OCI-M2 (cell line): ENCODE data around the gene ADAD2.

Experiments
- DNase-seq: peaks from one replicate; lab custom pipeline; 2025; ENCODE audit not compliant: unreplicated experiment; lab: John Stamatoyannopoulos, UW

The ADAD2 gene

DNA sequence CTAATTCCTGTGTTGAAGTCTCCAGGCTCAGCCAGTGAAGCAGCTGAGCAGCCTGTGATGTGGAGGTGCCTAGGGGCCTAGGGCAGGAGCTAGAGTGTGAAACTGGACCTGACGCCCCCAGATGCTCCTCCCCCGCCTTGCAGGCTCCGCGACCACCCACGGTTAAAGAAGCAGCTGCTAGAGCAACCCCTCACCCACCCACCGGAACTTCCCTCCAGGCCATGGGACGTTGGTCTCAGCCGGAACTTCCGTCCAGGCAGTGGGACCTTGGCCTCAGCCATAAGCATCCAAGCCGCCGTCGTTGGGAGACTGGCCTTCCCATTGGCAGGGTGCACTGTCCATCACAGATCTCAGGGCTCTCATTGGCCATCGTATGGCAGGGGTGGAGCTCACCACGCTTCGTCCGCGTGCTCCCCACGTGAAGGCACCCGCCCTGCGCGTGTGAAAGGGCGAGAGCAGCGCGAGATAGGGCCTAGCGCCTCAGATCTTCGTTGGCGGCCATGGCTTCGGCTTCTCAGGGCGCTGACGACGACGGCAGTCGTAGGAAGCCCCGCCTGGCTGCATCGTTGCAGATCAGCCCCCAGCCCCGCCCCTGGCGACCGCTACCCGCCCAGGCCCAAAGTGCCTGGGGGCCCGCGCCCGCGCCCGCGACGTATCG is at the start of gene ADAD2:
Gene ADAD2 (plus strand): TSS at position 427 of the 658 bp plus-strand sequence. CDS start 74 bp downstream, at position 501.
- no peak for DNase-seq

DNA sequence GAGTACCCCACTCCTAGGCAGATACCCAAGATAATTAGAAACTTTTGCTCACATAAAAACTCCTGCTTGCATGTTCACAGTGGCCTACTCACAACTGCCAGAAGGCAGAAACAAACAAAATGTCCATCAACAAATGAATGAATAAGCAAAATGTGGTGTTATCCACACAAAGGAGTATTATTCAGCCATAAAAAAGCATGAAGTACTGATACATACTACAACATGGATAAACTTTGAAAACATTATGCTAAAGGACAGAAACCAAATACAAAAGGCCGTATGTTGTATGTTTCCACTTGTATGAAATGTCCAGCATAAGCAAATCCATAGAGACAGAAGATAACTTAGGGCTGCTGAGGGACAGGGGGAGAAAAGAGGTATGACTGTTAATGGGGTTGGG is 47.9 kb upstream of the ADAD2 start:
- DNase-seq = no peak

DNA sequence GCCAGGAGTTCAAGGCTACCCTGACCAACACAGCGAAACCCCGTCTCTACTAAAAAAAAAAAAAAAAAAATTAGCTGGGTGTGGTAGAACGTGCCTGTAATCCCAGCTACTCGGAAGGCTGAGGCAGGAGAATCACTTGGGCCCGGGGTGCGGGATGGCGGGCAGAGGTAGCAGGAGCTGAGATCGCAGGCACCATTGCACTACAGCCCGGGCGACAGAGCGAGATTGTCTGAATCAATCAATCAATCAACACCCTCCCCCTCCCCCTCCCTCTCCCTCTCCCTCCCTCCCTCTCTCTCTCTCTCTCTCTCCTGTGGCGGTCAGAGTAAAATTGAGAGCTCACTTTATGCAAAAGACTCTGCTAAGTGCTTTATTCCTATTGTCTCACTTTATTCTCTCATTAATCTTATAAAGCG is 47.2 kb upstream of the ADAD2 start:
- no peak for DNase-seq

DNA sequence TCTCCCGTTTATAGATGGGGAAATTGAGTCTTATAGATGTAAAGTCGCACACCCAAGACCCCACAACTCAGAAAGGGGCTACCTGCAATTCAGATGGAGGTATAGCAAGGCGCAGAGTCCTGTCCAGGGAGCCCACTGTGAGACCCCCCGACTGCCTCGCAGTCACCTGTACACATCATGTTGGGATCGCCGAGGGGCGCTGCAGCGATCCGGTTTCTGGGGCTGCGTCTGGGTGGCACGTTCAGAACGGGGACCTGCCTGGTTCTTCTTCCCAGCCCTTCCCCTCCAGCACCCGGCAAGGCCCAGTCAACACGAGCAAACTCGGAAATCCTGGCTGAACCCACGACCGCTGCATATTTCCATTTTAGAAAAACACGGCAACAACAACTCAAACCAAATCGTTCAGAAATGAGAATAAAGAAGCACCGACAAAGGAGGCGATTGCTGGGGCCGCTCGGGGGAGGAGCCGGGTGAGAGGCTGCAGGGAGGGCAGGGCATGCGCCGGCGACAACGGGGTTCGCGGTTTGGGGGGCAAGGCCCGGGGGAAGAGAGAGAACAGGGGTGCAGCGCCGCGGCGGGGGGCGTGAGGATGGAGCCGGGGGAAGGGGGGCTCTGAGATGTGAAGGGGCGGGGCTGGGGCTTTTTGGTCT is 46.6 kb upstream of the ADAD2 start:
- DNase-seq = no peak

DNA sequence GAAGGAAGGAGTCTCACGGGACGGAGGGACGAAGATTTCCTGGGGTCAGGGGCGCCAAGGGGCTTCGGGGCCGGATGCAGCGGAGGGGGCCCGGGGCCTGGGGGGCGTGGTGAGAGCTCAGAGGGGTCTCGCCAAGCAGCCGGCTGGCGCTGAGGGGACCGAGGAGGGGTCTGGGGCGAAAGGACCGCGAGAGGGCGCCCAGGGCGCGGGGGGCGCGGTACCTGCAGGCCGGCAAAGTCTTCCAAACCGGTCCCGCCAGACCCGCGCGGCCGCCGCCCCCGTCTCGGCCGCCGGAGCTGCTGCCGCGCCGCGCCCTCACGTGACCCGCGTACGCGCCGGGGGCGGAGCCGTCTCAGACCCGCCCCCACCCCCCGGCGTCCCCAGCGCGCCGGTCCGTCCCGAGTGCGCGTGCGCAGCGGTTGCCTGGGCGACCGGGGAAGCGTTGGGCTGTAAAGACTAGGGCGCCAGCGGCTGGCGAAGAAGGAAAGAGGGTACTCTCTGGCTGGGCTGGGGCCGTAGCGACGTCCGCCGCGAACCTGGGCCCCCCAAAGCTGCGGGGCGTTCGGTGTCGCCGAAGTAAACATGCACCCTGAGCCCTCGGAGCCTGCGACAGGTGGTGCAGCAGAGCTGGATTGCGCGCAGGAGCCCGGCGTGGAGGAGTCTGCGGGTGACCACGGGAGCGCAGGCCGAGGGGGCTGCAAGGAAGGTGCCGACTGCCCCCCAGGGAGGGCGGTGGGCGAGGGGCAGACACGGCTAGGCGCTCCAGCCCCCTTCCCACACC is 45.9 kb upstream of the ADAD2 start, which contains the start of the genes DNAAF1 and HSDL1:
Gene DNAAF1 (plus strand): TSS at position 450 of the 781 bp plus-strand sequence. CDS start 133 bp downstream, at position 583.
Gene HSDL1 (minus strand): TSS at position 319 of the 781 bp plus-strand sequence. CDS start 13,856 bp downstream, outside the sequence.
- no peak for DNase-seq

DNA sequence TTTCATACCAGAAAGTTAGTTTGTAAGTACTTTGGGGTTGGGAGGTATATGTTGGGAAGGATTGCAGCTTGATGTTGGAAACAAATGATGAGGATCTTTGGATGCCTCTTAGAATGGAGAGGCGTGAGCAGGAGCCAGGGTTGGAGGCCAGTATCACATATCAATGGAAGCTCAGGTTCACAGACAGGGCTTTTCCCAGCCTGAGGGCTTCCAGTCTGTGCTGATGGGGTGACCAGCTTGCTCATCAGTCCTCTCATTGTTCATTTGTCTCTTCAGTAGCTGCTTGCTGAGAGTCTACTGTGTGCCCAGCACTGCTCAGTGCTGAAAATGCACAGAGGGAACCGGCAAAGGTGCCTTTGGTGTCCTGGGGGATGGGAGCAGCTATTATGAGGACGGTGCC is 40.0 kb upstream of the ADAD2 start:
- DNase-seq = no peak

DNA sequence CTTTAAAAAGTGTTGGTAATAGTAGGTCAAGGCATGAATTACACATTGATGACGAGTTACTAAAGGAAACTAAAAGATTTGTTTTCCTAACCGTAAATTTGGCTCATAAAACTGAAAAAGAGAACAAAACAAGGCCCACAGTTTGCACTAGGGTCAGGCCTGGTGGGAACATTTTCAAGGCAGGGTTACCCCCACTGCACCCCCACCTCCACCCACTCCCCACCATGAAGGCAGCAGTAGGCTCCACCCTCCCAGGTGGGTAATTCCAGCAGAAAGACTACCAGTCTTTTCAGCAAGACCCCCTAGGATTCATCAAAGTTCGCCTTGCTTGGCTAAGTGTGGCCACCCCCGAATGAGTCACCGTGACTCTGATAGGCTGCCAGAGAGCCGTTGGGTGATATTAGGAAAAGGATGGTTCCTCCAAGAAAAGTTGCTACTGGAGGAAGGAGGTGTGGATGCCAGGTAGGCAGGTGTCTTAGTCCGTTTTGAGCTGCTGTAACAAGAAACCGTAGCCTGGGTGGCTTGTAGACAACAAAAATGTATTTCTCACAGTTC is 37.2 kb upstream of the ADAD2 start:
- no peak for DNase-seq

DNA sequence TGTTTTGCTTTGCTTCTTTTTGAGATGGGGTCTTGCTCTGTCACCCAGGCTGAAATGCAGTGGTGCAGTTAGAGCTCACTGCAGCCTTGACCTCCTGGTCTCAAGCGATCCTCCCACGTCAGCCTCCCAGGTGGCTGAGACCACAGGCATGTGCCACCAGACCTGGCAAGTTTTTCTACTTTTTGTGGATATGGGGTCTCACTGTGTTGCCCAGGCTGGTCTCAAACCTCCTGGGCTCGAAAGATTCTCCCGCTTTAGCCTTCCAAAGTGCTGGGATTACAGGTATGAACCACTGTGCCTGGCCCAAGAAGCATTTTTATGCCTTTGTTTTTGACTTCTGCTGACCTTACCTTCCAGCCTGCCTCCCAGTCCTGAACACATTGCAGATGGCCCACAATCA is 35.7 kb upstream of the ADAD2 start:
- no peak for DNase-seq

DNA sequence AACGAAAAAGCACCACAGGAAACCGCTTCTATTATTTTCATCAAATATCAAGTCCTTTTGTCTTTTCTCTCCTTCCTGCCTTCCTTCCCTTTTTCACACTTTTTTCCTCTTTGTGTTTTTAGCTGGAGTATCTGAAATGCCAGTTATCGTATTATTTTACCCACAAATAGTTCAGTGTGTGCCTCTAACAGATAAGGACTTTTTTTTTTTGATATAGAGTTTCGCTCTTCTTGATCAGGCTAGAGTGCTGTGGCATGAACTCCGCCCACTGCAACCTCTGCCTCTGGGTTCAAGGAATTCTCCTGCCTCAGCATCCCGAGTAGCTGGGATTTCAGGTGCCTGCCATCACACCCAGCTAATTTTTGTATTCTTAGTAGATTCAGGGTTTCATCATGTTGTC is 35.2 kb upstream of the ADAD2 start:
- no peak for DNase-seq

DNA sequence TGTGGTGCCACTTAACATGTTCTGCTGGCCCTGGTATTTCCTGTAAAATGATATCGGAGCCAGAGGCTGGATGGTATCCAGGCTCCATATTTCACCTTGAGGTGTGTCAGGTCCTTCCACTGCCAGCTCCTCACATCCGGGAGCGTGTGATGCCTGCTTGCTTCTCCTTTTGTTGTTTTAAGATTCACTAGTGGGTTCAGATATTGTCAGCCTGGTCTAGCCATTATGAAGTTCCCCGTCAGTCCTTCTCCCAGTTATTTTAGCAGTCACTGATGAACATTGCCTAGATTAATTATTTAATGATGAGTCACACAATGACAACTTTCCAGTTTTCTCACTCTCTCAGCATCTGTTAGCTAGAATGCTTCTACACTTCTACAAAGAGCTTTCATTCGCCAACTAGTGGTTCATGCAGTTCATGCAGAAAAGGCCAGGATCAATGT is 34.6 kb upstream of the ADAD2 start:
- no peak for DNase-seq

DNA sequence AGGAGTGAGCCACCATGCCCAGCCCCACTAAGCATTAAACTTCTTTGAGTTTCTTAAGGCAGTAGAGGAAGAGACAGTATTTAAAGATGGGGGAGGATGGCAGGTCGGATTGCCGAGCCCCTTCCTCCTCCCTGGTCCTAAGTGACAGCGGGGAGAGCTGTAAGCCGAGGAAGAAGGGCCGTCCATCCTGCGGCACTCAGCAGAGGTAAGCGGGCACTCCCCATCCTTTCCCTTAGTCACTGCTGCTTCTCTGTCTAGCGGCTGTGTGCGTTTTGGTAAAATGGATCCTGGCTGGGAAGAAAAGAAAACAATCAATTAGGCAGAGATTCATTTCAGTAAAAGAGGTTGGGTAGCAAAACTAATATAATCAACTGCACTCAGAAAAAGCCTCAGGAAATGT is 31.9 kb upstream of the ADAD2 start:
- DNase-seq = no peak

DNA sequence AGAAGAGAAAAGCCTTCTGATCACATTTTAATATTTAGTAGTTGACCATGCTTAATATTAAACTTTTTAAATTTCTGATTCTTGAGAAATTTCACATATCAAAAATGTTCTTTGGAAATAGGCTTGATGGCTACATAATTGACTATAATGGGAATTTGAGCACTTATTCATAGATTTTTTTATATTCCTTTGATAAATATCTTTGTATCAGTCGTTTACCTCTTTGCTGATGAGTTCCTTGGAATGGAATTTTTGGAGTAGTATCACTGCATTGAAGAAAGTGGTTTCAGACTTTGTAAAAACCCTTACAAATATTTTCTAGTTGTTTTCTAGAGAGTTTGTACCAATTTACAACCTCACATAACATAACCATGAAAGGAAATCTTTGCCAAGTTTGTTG is 31.2 kb upstream of the ADAD2 start:
- no peak for DNase-seq

DNA sequence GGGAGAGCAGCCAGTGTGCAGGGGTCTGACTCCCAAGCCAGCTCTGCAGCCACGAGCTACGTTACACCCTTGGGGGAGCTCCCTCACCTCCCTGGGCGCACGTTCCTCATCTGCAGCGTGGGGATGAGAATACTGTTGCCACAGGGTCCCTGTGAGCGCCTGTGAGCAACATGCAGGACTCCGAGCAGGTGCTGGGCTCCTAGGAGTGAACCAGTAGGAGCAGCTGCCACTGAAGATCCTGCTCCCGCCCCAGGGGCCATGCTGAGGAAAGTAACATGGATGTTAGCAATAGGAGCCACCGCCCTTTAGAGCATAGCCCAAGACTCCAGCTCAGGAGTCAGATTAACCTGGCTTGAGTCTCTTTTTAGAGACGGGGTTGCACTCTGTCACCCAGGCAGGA is 29.9 kb upstream of the ADAD2 start:
- DNase-seq = no peak

DNA sequence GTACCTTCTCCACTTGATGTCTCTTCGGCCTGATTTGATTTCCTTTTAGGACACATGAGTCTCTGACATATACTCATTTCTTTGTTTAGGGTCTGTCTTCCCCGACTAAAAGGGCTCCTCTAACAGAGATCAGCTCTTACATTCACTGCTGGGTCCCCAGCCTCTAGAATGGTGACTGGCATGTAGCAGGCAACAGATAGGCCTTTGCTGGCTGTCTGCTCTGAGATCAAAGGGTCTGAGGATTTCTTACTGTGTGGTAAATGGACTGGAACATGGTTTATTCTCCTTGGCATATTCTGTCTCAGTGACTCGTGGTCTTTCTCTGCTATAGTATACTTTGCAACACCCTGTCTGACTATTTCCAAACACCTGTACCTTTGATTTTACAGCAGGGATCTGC is 29.2 kb upstream of the ADAD2 start:
- no peak for DNase-seq

DNA sequence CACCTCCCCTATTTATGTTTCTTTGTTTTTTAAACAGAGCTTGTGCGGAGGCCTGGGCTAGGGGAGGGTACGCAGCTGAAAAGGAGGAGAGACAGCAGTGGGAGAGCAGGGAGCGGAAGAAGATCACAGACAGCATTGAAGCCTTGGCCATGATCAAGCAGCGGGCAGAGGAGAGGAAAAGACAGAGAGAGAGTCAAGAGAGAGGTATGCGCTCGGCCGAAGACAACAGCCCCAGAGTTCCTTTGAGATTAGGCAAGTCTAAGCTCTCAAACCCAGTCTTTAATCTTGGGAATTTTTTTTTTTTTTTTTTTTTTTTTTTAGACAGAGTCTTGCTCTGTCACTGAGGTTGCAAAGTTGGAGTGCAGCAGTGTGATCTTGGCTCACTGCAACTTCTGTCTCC is 25.2 kb upstream of the ADAD2 start:
- DNase-seq = no peak

DNA sequence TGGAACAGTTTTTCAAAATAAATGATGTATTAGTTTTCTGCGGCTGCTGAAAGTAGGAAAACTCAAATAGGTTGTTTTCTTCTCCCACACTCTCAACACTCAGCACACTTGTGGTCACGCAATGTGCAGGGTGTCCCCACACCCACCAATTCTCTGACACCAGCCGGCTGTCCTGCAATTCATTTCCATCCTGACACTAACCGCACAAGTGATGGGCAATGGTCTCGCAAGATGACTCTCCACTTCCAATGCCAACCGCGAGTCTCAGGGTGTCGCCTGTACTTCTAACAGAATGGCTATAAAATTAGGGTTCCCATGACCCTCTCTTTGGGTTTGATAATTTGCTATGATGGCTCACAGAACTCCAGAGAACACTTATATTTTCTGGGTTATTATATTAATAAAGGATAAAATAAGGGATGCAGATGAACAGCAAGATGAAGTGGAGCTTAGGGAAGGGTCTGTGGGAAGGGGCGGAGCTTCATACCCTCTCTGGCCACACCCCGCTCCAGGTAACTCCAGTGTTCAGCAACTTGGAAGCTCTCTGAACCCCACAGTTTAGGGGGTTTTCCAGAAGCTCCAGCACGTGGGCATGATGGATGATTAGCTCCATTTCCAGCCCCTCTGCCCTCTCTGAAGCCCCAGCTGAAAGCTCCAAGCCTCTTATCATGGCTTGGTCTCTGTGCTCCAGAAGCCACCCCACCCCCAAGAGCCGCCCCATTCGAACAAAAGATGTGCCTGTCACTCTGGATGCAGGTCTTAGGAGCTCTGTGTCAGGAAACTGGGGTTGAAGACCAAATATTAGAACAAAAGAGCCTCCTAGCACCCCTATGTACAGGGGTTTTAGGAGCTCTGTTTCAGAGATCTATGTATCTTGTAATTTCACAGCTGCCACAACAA is 23.9 kb upstream of the ADAD2 start:
- no peak for DNase-seq

DNA sequence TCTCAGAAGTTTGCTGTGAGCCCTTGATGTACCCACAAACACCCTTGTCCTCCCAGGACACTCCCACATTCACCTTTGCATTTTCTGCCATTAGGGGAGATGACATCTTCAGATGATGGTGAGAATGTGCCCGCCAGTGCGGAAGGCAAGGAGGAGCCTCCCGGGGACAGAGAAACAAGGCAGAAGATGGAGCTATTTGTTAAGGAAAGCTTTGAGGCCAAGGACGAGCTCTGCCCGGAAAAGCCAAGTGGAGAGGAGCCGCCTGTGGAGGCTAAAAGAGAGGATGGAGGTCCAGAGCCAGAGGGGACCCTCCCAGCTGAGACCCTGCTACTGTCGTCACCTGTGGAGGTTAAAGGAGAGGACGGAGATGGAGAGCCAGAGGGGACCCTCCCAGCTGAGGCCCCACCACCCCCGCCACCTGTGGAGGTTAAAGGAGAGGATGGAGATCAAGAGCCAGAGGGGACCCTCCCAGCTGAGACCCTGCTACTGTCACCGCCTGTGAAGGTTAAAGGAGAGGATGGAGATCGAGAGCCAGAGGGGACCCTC is 21.1 kb upstream of the ADAD2 start:
- no peak for DNase-seq

DNA sequence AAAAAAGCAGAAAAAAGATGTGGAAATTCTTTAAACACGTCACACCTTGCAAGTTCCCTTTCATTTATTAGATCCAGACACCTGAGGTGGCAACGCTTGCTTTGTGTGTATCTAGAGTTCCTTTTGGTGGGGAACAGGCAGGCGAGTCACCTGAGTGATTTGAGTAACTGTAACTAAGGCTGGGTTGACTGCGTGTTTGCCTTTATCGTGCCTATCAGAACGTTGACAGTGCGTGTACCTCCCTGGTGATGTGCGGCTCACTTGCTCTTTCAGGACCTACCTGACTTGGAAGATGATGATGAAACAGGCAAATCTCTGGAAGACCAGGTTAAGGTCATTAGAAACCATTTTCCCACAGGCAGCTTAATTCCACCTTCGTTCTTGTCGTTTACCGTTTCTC is 16.6 kb upstream of the ADAD2 start:
- DNase-seq = no peak

DNA sequence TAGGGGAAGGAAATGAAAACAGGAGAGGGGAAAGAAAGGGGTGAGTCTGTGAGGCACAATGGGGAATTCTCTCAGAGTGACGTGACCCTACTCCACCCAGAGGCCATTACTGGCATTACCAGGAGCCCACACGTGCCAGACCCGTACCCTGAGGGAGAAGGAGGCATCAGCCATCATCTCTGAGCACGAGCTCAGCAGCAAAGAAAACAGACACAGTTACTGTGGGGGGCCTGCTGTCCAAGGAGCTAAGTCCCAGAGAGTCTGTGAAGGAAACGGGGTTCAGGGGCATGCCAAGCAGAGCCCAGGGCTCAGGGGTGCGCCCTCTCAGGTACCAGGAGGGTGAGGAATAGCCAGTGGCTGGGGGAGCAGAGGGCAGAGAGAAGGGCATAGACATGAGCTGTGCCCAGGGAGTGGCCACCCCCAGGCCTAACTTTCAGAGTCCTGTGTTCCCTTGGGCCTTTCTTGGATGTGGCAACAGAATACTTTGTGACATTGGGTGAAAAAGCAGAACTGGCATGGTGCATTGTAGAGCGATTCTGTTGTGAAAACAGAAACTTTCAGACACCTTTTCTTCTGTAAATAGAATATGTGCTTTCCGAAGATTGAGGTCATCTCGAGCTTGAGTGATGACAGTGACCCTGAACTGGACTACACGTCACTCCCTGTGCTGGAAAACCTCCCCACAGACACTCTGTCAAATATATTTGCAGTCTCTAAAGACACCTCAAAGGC is 15.4 kb upstream of the ADAD2 start:
- peak; percentile 19 for DNase-seq
